Measurements from ENCODE around the gene GOLGA2.

GRCh38 chr9:128225770-128226411 is 49.9 kb downstream of the GOLGA2 start:
- TF ChIP-seq POLR2A (IDR thresholded peaks at IDR 0.05) = no peak
- TF ChIP-seq, protein P1, sequence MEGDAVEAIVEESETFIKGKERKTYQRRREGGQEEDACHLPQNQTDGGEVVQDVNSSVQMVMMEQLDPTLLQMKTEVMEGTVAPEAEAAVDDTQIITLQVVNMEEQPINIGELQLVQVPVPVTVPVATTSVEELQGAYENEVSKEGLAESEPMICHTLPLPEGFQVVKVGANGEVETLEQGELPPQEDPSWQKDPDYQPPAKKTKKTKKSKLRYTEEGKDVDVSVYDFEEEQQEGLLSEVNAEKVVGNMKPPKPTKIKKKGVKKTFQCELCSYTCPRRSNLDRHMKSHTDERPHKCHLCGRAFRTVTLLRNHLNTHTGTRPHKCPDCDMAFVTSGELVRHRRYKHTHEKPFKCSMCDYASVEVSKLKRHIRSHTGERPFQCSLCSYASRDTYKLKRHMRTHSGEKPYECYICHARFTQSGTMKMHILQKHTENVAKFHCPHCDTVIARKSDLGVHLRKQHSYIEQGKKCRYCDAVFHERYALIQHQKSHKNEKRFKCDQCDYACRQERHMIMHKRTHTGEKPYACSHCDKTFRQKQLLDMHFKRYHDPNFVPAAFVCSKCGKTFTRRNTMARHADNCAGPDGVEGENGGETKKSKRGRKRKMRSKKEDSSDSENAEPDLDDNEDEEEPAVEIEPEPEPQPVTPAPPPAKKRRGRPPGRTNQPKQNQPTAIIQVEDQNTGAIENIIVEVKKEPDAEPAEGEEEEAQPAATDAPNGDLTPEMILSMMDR (IDR thresholded peaks at IDR 0.05) = no peak
